KMS-11 (cell line): ENCODE data around the gene GJA4.
"Not testable (repeated sequence)": the region's sequence is repeated elsewhere in the genome, so short reads cannot be mapped to it uniquely, and the experiment has no call there.

Experiments
- H2AFZ ChIP-seq: fragments of 200-600 bp; sonication (generic); 2 replicates; pipeline ENCODE4 v1.6.1; 2016; ENCODE audit warnings: antibody characterized with exemption, mixed run types, low read depth
- H3K27ac ChIP-seq: fragments of 200-600 bp; sonication (generic); 2 replicates; pipeline ENCODE4 v1.6.1; 2016; ENCODE audit warnings: mild to moderate bottlenecking, mixed run types
- H3K27me3 ChIP-seq: fragments of 200-600 bp; sonication (generic); 2 replicates; pipeline ENCODE4 v1.6.1; 2017; ENCODE audit warnings: mild to moderate bottlenecking, low read depth, mixed run types, moderate library complexity; ENCODE audit not compliant: insufficient read depth
- H3K36me3 ChIP-seq: fragments of 200-600 bp; sonication (generic); 2 replicates; pipeline ENCODE4 v1.6.1; 2017; ENCODE audit warnings: mild to moderate bottlenecking, mixed run types; ENCODE audit not compliant: insufficient read depth
- H3K4me1 ChIP-seq: fragments of 200-600 bp; sonication (generic); 2 replicates; pipeline ENCODE4 v1.6.1; 2016; ENCODE audit warnings: mild to moderate bottlenecking, low read depth, mixed run types; ENCODE audit not compliant: poor library complexity, severe bottlenecking
- H3K4me2 ChIP-seq: fragments of 200-600 bp; sonication (generic); 2 replicates; pipeline ENCODE4 v1.7.0; 2016; ENCODE audit warnings: mild to moderate bottlenecking, mixed run types
- H3K4me3 ChIP-seq: fragments of 200-600 bp; sonication (generic); IDR thresholded peaks from 2 replicates; pipeline ENCODE4 v1.6.1; 2017; ENCODE audit warnings: low read depth, low read length, mixed read lengths; ENCODE audit not compliant: insufficient read depth
- H3K79me2 ChIP-seq: fragments of 200-600 bp; sonication (generic); 2 replicates; pipeline ENCODE4 v1.6.1; 2016; ENCODE audit warnings: low read depth, mixed run types; ENCODE audit not compliant: insufficient read depth
- H3K9ac ChIP-seq: fragments of 200-600 bp; sonication (generic); 2 replicates; pipeline ENCODE4 v1.6.1; 2016; ENCODE audit warnings: mild to moderate bottlenecking, mixed run types
- H4K20me1 ChIP-seq: fragments of 200-600 bp; sonication (generic); 2 replicates; pipeline ENCODE4 v1.6.1; 2016; ENCODE audit warnings: mild to moderate bottlenecking, mixed run types; ENCODE audit not compliant: insufficient read depth
- TF ChIP-seq, protein P1 (sequence below): fragments of 200-600 bp; sonication (generic); conservative IDR thresholded peaks from 2 replicates; pipeline ENCODE4 v1.6.1; 2017; ENCODE audit warnings: low read depth, mild to moderate bottlenecking, antibody characterized with exemption, low read length, moderate library complexity, mixed read lengths

GJA4 gene

DNA sequence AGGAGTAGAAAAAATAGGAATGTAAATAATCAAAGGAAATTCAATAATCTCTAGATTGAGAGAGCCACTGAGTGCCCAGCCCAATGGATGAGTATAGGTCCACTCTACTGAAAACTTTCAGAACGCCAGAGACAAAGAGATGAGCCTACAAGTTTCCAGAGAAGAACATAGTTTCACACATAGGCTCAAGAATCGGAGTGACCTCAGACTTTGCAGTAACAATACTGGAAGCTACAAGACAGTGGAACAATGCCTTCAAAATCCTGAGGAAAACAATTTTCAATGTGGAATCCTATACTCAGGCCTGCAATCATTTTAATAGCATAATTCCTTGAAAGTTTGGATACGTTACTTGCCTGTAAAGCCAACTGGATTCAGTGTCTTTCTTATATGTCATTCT lies 11.0 kb downstream of the GJA4 start:
- no peak overlapping the region for H3K4me2 ChIP-seq
- H3K27me3 ChIP-seq, result no peaks in the 10 kb centered on the region
- H3K4me3 ChIP-seq, result no peak overlapping the region
- H3K4me1 ChIP-seq, result no peaks in the 10 kb centered on the region
- no peak overlapping the region for H2AFZ ChIP-seq
- TF ChIP-seq, protein P1, sequence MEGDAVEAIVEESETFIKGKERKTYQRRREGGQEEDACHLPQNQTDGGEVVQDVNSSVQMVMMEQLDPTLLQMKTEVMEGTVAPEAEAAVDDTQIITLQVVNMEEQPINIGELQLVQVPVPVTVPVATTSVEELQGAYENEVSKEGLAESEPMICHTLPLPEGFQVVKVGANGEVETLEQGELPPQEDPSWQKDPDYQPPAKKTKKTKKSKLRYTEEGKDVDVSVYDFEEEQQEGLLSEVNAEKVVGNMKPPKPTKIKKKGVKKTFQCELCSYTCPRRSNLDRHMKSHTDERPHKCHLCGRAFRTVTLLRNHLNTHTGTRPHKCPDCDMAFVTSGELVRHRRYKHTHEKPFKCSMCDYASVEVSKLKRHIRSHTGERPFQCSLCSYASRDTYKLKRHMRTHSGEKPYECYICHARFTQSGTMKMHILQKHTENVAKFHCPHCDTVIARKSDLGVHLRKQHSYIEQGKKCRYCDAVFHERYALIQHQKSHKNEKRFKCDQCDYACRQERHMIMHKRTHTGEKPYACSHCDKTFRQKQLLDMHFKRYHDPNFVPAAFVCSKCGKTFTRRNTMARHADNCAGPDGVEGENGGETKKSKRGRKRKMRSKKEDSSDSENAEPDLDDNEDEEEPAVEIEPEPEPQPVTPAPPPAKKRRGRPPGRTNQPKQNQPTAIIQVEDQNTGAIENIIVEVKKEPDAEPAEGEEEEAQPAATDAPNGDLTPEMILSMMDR, result no peak
- no peaks in the 10 kb centered on the region for H3K36me3 ChIP-seq
- H4K20me1 ChIP-seq, result no peaks in the 10 kb centered on the region
- H3K79me2 ChIP-seq, result no peaks in the 10 kb centered on the region
- H3K9ac ChIP-seq, result no peak overlapping the region
- no peak overlapping the region for H3K27ac ChIP-seq

DNA sequence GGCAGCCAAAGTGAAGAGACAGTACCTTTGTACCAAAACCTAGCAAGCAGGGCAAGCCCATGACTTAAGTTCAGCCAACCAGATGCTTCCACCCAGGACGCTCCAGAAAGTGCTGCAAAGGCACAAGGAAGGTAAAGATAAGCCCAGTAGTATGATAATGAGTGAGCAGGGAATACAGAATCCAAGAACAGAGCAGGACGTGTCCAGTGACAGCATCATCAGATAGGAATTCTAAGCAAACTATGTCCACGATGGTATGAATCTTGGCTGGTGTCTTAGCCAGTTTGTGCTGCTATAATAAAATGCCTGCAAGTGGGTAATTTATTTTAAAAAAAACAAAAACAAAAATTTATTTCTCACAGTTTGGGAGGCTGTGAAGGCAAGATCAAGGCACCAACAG lies 13.6 kb downstream of the GJA4 start:
- H3K27ac ChIP-seq, result no peak overlapping the region
- no peak overlapping the region for H3K4me3 ChIP-seq
- TF ChIP-seq, protein P1, result no peak
- H3K4me1 ChIP-seq, result no peaks in the 10 kb centered on the region
- H2AFZ ChIP-seq, result no peak overlapping the region
- no peaks in the 10 kb centered on the region for H3K27me3 ChIP-seq
- H4K20me1 ChIP-seq, result no peaks in the 10 kb centered on the region
- no peaks in the 10 kb centered on the region for H3K36me3 ChIP-seq
- no peaks in the 10 kb centered on the region for H3K79me2 ChIP-seq
- no peak overlapping the region for H3K9ac ChIP-seq
- H3K4me2 ChIP-seq, result no peak overlapping the region

DNA sequence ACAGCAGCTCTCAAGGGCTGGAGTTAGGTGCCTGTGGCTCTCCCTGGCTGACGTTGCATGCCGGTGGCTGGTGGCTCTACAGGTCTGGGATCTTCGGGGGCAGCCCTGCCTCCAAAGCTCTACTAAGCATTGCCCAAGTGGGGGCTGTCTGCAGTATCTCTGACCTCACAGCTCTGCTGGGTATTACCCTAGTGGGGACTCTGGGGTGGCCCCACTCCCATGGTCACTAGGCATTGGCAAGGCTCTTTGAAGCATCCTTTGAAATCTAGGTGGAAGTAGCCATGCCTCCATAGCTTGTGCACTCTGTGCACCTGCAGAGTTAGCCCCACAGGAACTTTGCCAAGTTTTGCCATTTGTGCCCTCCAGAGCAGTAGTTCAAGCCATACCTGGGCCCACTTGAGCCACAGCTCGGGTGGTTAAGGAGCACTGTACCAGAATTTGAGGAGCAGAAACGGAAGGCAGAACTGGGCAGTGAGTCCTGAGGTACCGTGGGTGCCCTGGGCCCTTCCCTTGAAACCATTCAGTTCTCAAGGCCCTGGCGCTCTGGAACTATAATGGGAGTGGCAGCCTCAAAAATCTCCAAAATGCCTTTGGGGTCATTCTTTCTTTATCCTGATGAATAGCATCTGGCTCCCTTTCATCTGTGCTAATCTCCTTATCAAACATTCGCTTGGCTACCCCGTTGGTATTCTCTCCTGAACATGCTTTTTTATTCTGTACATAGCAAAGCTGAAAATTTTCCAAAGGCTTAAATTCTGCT lies 15.4 kb downstream of the GJA4 start:
- Histone ChIP-seq H4K20me1 (no peaks in the 10 kb centered on the region), H3K4me3 (no peak overlapping the region), H3K27me3 (no peaks in the 10 kb centered on the region), H3K27ac (no peak overlapping the region), H3K4me2 (no peak overlapping the region), H3K9ac (no peak overlapping the region), H2AFZ (no peak overlapping the region), H3K79me2 (no peaks in the 10 kb centered on the region), H3K36me3 (no peaks in the 10 kb centered on the region), H3K4me1 (no peaks in the 10 kb centered on the region)
- TF ChIP-seq, protein P1, result no peak

DNA sequence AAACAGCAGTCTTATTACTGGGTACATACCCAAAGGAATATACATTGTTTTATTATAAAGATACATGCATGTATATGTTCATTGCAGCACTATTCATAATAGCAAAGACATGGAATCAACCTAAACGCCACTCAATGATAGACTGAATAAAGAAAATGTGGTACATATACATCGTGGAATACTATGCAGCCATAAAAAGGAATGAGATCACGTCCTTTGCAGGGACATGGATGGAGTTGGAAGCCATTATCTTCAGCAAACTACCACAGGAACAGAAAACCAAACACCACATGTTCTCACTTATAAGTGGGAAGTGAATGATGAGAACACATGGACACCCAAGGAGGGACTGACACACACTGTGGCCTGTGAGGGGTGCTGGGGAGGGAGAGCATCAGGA lies 18.0 kb downstream of the GJA4 start:
- H3K36me3 ChIP-seq, H3K79me2 ChIP-seq, H3K4me2 ChIP-seq, H2AFZ ChIP-seq, H3K4me3 ChIP-seq, H3K4me1 ChIP-seq, H3K27ac ChIP-seq, H4K20me1 ChIP-seq, H3K27me3 ChIP-seq, H3K9ac ChIP-seq: not testable (repeated sequence)

DNA sequence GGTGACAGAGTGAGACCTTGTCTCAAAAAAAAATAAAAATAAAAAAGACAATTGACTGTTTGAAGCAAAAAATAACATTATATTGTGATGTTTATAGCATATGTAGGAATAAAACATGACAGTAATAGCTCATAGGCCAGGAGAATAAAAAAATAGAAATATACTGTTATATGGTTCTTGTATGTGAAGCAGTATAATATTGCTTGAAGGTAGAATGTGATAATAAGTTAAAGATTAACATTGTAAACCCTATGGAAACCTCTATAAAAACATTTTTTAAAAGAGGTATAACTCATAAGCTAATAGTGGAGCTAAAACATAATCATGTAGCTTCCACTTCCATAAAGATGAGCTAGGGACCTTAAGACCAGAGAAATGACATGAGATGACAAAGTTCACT lies 23.5 kb downstream of the GJA4 start:
- H3K27ac ChIP-seq, result no peak overlapping the region
- H4K20me1 ChIP-seq, result no peaks in the 10 kb centered on the region
- H2AFZ ChIP-seq, result no peak overlapping the region
- TF ChIP-seq, protein P1, result no peak
- no peak overlapping the region for H3K4me2 ChIP-seq
- H3K36me3 ChIP-seq, result no peaks in the 10 kb centered on the region
- no peak overlapping the region for H3K9ac ChIP-seq
- no peaks in the 10 kb centered on the region for H3K79me2 ChIP-seq
- H3K4me1 ChIP-seq, result no peaks in the 10 kb centered on the region
- no peak overlapping the region for H3K4me3 ChIP-seq
- H3K27me3 ChIP-seq, result no peaks in the 10 kb centered on the region
